HCT116 (cell line): Measurements from ENCODE around the gene DDT.
"Not testable (repeated sequence)": the region's sequence is repeated elsewhere in the genome, so short reads cannot be mapped to it uniquely, and the experiment has no call there.

ENCODE experiments used
- EZH2 ChIP-seq: fragments of 200-600 bp; sonication (generic); IDR thresholded peaks from 2 replicates; pipeline ENCODE4 v1.6.1; 2017; ENCODE audit warnings: antibody characterized with exemption, mixed run types
- EZH2phosphoT487 ChIP-seq: fragments of 200-600 bp; IDR thresholded peaks from 2 replicates; pipeline ENCODE4 v1.6.1; 2018; ENCODE audit warnings: antibody characterized with exemption, borderline replicate concordance
- JUND ChIP-seq: IDR thresholded peaks from 2 replicates; pipeline ENCODE4 v1.6.1; 2012
- POLR2A ChIP-seq: IDR thresholded peaks from 2 replicates; pipeline ENCODE4 v1.7.0; 2011; ENCODE audit warnings: borderline replicate concordance; ENCODE audit not compliant: insufficient read depth, insufficient read length; ENCODE audit errors: extremely low read depth
- POLR2AphosphoS5 ChIP-seq: IDR thresholded peaks from 2 replicates; pipeline ENCODE4 v1.6.1; 2011; ENCODE audit warnings: mild to moderate bottlenecking, low read depth, low read length, moderate library complexity
- SIN3A ChIP-seq: IDR thresholded peaks from 2 replicates; pipeline ENCODE4 v1.6.1; 2012; ENCODE audit warnings: low read depth
- SP1 ChIP-seq: IDR thresholded peaks from 2 replicates; pipeline ENCODE4 v1.6.1; 2012; ENCODE audit warnings: low read depth
- SRF ChIP-seq: IDR thresholded peaks from 2 replicates; pipeline ENCODE4 v1.6.1; 2012; ENCODE audit warnings: low read depth
- YY1 ChIP-seq: IDR thresholded peaks from 2 replicates; pipeline ENCODE4 v1.6.1; 2011; ENCODE audit warnings: low read length, low read depth, moderate library complexity, mild to moderate bottlenecking; ENCODE audit not compliant: insufficient replicate concordance; ENCODE audit errors: extremely low read depth
- ZNF274 ChIP-seq: fragments of 200-500 bp; sonication (Bioruptor generic); IDR thresholded peaks from 2 replicates; pipeline ENCODE4 v1.6.1; 2014; ENCODE audit warnings: mild to moderate bottlenecking, low read depth, low read length, inconsistent platforms
- TF ChIP-seq, protein P1 (sequence below), 3 experiments: fragments of 200-600 bp in 1 of 3; sonication (generic) in 1 of 3; IDR thresholded peaks in 2 of 3; conservative IDR thresholded peaks in 1 of 3; 2 replicates each; pipeline ENCODE4 v1.5.1; 2012 to 2017; ENCODE audit warnings: low read depth in 2 of 3, low read length in 2 of 3, antibody characterized with exemption in 1 of 3, borderline replicate concordance in 1 of 3, control low read depth in 1 of 3, mild to moderate bottlenecking in 1 of 3, mixed read lengths in 1 of 3, mixed run types in 1 of 3, moderate library complexity in 1 of 3; ENCODE audit not compliant: insufficient read depth in 1 of 3

DNA sequence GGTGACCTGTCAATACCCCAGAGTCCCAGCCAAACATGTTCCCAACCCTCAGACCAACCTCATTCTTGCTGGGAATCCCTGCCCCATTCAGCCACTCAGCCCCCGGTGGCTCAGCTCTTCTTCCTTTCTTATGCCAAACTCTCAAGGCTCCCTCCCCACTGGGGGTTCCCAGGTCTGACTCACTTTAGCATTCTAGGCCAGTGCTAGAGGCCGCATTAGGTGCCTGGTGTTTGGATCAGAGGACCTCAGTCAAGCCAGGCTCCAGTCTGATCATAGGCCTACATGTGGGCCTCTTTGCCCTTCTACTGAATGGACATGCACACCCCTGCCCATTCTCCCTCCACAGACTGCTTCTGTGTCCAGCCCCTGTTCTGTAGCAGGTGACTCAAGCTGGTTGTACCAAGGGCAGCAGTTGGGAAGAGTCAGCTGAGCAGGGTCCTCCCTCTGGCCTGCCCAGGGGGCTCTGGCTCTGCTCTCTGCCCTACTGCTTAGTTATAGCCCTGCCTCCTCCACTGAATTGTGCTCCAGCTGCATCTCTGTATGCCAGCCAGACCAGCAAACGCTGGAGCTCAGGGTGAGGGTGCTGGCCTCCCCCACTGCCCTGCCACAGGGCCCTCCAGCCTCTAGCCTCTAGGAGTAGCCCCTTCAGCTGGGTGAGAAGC lies 15.5 kb upstream of the DDT start:
- TF ChIP-seq, protein P1, sequence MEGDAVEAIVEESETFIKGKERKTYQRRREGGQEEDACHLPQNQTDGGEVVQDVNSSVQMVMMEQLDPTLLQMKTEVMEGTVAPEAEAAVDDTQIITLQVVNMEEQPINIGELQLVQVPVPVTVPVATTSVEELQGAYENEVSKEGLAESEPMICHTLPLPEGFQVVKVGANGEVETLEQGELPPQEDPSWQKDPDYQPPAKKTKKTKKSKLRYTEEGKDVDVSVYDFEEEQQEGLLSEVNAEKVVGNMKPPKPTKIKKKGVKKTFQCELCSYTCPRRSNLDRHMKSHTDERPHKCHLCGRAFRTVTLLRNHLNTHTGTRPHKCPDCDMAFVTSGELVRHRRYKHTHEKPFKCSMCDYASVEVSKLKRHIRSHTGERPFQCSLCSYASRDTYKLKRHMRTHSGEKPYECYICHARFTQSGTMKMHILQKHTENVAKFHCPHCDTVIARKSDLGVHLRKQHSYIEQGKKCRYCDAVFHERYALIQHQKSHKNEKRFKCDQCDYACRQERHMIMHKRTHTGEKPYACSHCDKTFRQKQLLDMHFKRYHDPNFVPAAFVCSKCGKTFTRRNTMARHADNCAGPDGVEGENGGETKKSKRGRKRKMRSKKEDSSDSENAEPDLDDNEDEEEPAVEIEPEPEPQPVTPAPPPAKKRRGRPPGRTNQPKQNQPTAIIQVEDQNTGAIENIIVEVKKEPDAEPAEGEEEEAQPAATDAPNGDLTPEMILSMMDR (IDR thresholded peaks at IDR 0.05 in 2 of 3, conservative IDR thresholded peaks at IDR 0.05 in 1 of 3; ENCODE audit: borderline replicate concordance in 1 of 3, insufficient read depth in 1 of 3, low read depth in 2 of 3, low read length in 2 of 3): not testable (repeated sequence)
- TF ChIP-seq POLR2A, POLR2AphosphoS5, SP1, YY1, ZNF274, EZH2, EZH2phosphoT487, SRF, JUND, SIN3A: not testable (repeated sequence)
